SK-N-SH (cell line): Measurements from ENCODE around the gene SGCE. TPM values are rescaled to one million over a fixed set of nuclear protein-coding genes. Genes with fewer than 3 reads are reported as not detected.

Experiments used
- CTCF ChIA-PET: fragments of 300-600, 350-600 bp; formaldehyde crosslinking; extraction: SDS; loops from one replicate; lab custom pipeline; 2021; lab: Yijun Ruan, JAX
- POLR2A ChIA-PET: fragments of 350-600 bp; sonication (Branson Sonifier 250); formaldehyde crosslinking; extraction: SDS; loops from one replicate; lab custom pipeline; 2020; ENCODE audit warnings: antibody characterized with exemption, inconsistent platforms; lab: Yijun Ruan, JAX
- DNase-seq: peaks from one replicate; pipeline ENCODE4 v3.0.0; 2012
- H2AFZ ChIP-seq: fragments of 200-600 bp; sonication (generic); 2 replicates; pipeline ENCODE4 v1.8.1; 2016; ENCODE audit warnings: antibody characterized with exemption, mild to moderate bottlenecking, low read depth
- H3F3A ChIP-seq: fragments of 200-600 bp; sonication (generic); replicated peaks from 2 replicates; pipeline ENCODE3; 2016; ENCODE audit warnings: antibody characterized with exemption, mild to moderate bottlenecking; ENCODE audit not compliant: insufficient read depth
- H3K27ac ChIP-seq, 2 experiments: fragments of 200-500 bp in 1 of 2; fragments of 200-600 bp in 1 of 2; sonication (Bioruptor generic) in 1 of 2; sonication (generic), shearing (Covaris generic) in 1 of 2; 2 replicates each; pipeline versions ENCODE4 v1.5.1 to v1.6.1; 2014 to 2016; ENCODE audit warnings: low read depth in 2 of 2, inconsistent platforms in 1 of 2, low read length in 1 of 2, mild to moderate bottlenecking in 1 of 2, mixed read lengths in 1 of 2
- H3K27me3 ChIP-seq: fragments of 200-600 bp; sonication (generic), shearing (Covaris generic); 2 replicates; pipeline ENCODE4 v1.6.1; 2016; ENCODE audit warnings: mixed run types; ENCODE audit not compliant: insufficient read depth
- H3K36me3 ChIP-seq, 2 experiments: fragments of 200-500 bp in 1 of 2; fragments of 200-600 bp in 1 of 2; sonication (Bioruptor generic) in 1 of 2; sonication (generic) in 1 of 2; replicated peaks in 1 of 2; 2 replicates each; pipeline versions ENCODE3 to v1.5.1; 2014 to 2016; ENCODE audit warnings: low read length in 1 of 2, mild to moderate bottlenecking in 1 of 2; ENCODE audit not compliant: insufficient read depth in 2 of 2, control insufficient read depth in 1 of 2
- H3K4me1 ChIP-seq, 2 experiments: fragments of 200-500 bp in 1 of 2; fragments of 200-600 bp in 1 of 2; sonication (Bioruptor generic) in 1 of 2; sonication (generic), shearing (Covaris generic) in 1 of 2; 2 replicates each; pipeline versions ENCODE4 v1.5.1 to v1.6.1; 2014 to 2016; ENCODE audit warnings: low read depth in 1 of 2, low read length in 1 of 2, mixed run types in 1 of 2; ENCODE audit not compliant: insufficient read depth in 2 of 2, control insufficient read depth in 1 of 2
- H3K4me2 ChIP-seq: fragments of 200-600 bp; sonication (generic), shearing (Covaris generic); 2 replicates; pipeline ENCODE4 v1.6.1; 2017; ENCODE audit warnings: mixed run types
- H3K4me3 ChIP-seq, 2 experiments: fragments of 200-500 bp in 1 of 2; fragments of 200-600 bp in 1 of 2; sonication (Bioruptor generic) in 1 of 2; sonication (generic), shearing (Covaris generic) in 1 of 2; 2 replicates each; pipeline versions ENCODE4 v1.5.1 to v1.8.1; 2014 to 2016; ENCODE audit warnings: low read depth in 2 of 2, inconsistent platforms in 1 of 2, low read length in 1 of 2, mild to moderate bottlenecking in 1 of 2, mixed read lengths in 1 of 2, moderate library complexity in 1 of 2
- H3K79me2 ChIP-seq: fragments of 200-600 bp; sonication (generic); 2 replicates; pipeline ENCODE4 v1.8.1; 2017; ENCODE audit warnings: mild to moderate bottlenecking; ENCODE audit not compliant: insufficient read depth
- H3K9ac ChIP-seq: fragments of 200-600 bp; sonication (generic); 2 replicates; pipeline ENCODE4 v1.6.1; 2017; ENCODE audit warnings: mixed run types
- H3K9me2 ChIP-seq: fragments of 200-600 bp; sonication (generic); 2 replicates; pipeline ENCODE4 v1.6.1; 2017; ENCODE audit warnings: mixed run types
- H3K9me3 ChIP-seq: fragments of 200-600 bp; sonication (generic); 2 replicates; pipeline ENCODE4 v1.6.1; 2017; ENCODE audit warnings: mixed run types, mild to moderate bottlenecking, moderate library complexity
- H4K20me1 ChIP-seq: fragments of 200-600 bp; sonication (generic); 2 replicates; pipeline ENCODE4 v1.6.1; 2017; ENCODE audit warnings: mild to moderate bottlenecking, mixed run types; ENCODE audit not compliant: insufficient read depth
- ELF1 ChIP-seq: IDR thresholded peaks from 2 replicates; pipeline ENCODE4 v1.4.0; 2012
- EZH2phosphoT487 ChIP-seq: fragments of 200-600 bp; sonication (generic); IDR thresholded peaks from 2 replicates; pipeline ENCODE4 v1.6.1; 2017; ENCODE audit warnings: low read depth, mixed run types, mild to moderate bottlenecking, antibody characterized with exemption, moderate library complexity, borderline replicate concordance
- FOXJ3 ChIP-seq: sonication (generic); formaldehyde crosslinking; IDR thresholded peaks from 2 replicates; pipeline ENCODE4 v1.5.1; 2020; ENCODE audit warnings: mild to moderate bottlenecking, missing genetic modification reagents
- FOXM1 ChIP-seq: IDR thresholded peaks from 2 replicates; pipeline ENCODE4 v1.4.0; 2012; ENCODE audit warnings: low read depth, mild to moderate bottlenecking
- GABPA ChIP-seq: IDR thresholded peaks from 2 replicates; pipeline ENCODE4 v1.4.0; 2012; ENCODE audit warnings: low read depth, mild to moderate bottlenecking
- JUND ChIP-seq: IDR thresholded peaks from 2 replicates; pipeline ENCODE4 v1.4.0; 2012
- NFIC ChIP-seq: IDR thresholded peaks from 2 replicates; pipeline ENCODE4 v1.4.0; 2012; ENCODE audit warnings: borderline replicate concordance
- RCOR1 ChIP-seq: fragments of 150-350 bp; IDR thresholded peaks from 2 replicates; pipeline ENCODE4 v1.6.1; 2017; ENCODE audit warnings: antibody characterized with exemption, low read length
- RXRA ChIP-seq: IDR thresholded peaks from 2 replicates; pipeline ENCODE4 v1.4.0; 2012; ENCODE audit warnings: low read depth, mild to moderate bottlenecking, borderline replicate concordance
- TAF1 ChIP-seq: IDR thresholded peaks from 2 replicates; pipeline ENCODE4 v1.6.1; 2012; ENCODE audit warnings: low read depth, mild to moderate bottlenecking, low read length, moderate library complexity, borderline replicate concordance
- TEAD4 ChIP-seq: IDR thresholded peaks from 2 replicates; pipeline ENCODE4 v1.4.0; 2012; ENCODE audit warnings: mild to moderate bottlenecking, borderline replicate concordance; ENCODE audit not compliant: insufficient read depth
- YY1 ChIP-seq: IDR thresholded peaks from 2 replicates; pipeline ENCODE4 v1.4.0; 2012; ENCODE audit warnings: low read depth, mild to moderate bottlenecking
- WGBS: methylation state at CpG from one replicate; pipeline ENCODE4 v1.1.6; 2017; ENCODE audit warnings: low lambda C conversion rate; 5-methylcytosine and 5-hydroxymethylcytosine counted together
- polyA plus RNA-seq, 3 experiments: library from polyadenylated mRNA; depleted of rRNA; stranded (reverse); fragments of >200 nt; gene quantifications; 2 replicates each; pipeline ENCODE4 v1.2.3, GENCODE V29; 2012
- TF ChIP-seq, protein P1 (sequence below): fragments of 200-600 bp; sonication (generic); IDR thresholded peaks from 2 replicates; pipeline ENCODE4 v1.6.1; 2017; ENCODE audit warnings: antibody characterized with exemption, mild to moderate bottlenecking, moderate library complexity
- TF ChIP-seq, protein P2 (sequence below): IDR thresholded peaks from 2 replicates; pipeline ENCODE4 v1.4.0; 2012; ENCODE audit warnings: low read depth
- TF ChIP-seq, protein P3 (sequence below): fragments of 150-350 bp; IDR thresholded peaks from 2 replicates; pipeline ENCODE4 v1.6.1; 2017; ENCODE audit warnings: antibody characterized with exemption, low read length, low read depth, borderline replicate concordance
- TF ChIP-seq, protein P4 (sequence below): IDR thresholded peaks from 2 replicates; pipeline ENCODE4 v1.4.0; 2012; ENCODE audit warnings: low read depth, borderline replicate concordance
- TF ChIP-seq, protein P5 (sequence below): IDR thresholded peaks from 2 replicates; pipeline ENCODE4 v1.6.1; 2012; ENCODE audit warnings: mild to moderate bottlenecking, low read depth, low read length, moderate library complexity

SGCE gene
- polyA plus RNA-seq, 1 of the 3 experiments (the other 2 are of a cell fraction), result 69.5 TPM

DNA sequence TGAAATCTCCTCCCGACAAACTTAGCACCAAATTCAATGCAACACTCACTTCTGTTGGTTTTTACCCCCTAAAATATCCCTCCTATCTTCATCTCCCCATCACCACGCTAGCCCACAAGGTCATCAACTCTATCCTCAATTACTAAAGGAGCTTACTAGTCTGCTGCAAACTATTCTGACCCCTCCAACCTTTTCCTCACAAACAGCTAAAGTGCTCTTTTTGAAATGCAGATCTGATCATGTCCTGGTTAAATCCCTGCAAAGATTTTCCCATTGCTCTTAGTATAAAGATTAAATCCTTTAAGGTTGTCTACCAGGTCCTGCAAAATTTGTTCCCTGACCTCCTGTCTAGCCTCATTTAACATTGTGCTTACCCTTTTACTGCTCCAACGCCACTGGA, 8.6 kb downstream of the SGCE start:
- Histone ChIP-seq H3K4me3 (no peak overlapping the region), H3K27me3 (no peaks in the 10 kb centered on the region), H2AFZ (no peak overlapping the region), H3K9me2 (no peaks in the 10 kb centered on the region), H4K20me1 (peaks cover 14% of the 10 kb centered on the region), H3K36me3 (peaks cover 3% of the 10 kb centered on the region in 2 experiments), H3F3A (peaks cover 9% of the 10 kb centered on the region), H3K9ac (no peak overlapping the region), H3K4me1 (peaks cover 18% of the 10 kb centered on the region in 2 experiments; a peak in 3 of 4 replicates), H3K27ac (no peak overlapping the region), H3K79me2 (peaks cover 84% of the 10 kb centered on the region), H3K9me3 (no peaks in the 10 kb centered on the region), H3K4me2 (no peak overlapping the region)
- ChIA-PET CTCF (interaction anchor here (1.6 to 2.0 kb wide), 3 partner anchors 10 to 198 kb away, joined by 5 read pairs; no protein-coding TSS in a partner anchor), POLR2A (no interaction called here)
- WGBS, result 97% methylated on average over 3 of the region's 3 CpGs
- DNase-seq, result no peak
- no peak for TF ChIP-seq TEAD4
- TF ChIP-seq, protein P1, sequence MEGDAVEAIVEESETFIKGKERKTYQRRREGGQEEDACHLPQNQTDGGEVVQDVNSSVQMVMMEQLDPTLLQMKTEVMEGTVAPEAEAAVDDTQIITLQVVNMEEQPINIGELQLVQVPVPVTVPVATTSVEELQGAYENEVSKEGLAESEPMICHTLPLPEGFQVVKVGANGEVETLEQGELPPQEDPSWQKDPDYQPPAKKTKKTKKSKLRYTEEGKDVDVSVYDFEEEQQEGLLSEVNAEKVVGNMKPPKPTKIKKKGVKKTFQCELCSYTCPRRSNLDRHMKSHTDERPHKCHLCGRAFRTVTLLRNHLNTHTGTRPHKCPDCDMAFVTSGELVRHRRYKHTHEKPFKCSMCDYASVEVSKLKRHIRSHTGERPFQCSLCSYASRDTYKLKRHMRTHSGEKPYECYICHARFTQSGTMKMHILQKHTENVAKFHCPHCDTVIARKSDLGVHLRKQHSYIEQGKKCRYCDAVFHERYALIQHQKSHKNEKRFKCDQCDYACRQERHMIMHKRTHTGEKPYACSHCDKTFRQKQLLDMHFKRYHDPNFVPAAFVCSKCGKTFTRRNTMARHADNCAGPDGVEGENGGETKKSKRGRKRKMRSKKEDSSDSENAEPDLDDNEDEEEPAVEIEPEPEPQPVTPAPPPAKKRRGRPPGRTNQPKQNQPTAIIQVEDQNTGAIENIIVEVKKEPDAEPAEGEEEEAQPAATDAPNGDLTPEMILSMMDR, result no peak
- TF ChIP-seq, protein P2, sequence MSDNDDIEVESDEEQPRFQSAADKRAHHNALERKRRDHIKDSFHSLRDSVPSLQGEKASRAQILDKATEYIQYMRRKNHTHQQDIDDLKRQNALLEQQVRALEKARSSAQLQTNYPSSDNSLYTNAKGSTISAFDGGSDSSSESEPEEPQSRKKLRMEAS, result no peak
- TF ChIP-seq EZH2phosphoT487, result no peak
- no peak for TF ChIP-seq ELF1
- TF ChIP-seq YY1, result no peak
- no peak for TF ChIP-seq TAF1
- TF ChIP-seq, protein P3, sequence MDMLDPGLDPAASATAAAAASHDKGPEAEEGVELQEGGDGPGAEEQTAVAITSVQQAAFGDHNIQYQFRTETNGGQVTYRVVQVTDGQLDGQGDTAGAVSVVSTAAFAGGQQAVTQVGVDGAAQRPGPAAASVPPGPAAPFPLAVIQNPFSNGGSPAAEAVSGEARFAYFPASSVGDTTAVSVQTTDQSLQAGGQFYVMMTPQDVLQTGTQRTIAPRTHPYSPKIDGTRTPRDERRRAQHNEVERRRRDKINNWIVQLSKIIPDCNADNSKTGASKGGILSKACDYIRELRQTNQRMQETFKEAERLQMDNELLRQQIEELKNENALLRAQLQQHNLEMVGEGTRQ, result no peak
- TF ChIP-seq RXRA, result no peak
- TF ChIP-seq, protein P4, sequence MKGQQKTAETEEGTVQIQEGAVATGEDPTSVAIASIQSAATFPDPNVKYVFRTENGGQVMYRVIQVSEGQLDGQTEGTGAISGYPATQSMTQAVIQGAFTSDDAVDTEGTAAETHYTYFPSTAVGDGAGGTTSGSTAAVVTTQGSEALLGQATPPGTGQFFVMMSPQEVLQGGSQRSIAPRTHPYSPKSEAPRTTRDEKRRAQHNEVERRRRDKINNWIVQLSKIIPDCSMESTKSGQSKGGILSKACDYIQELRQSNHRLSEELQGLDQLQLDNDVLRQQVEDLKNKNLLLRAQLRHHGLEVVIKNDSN, result no peak
- TF ChIP-seq FOXM1, result no peak
- no peak for TF ChIP-seq GABPA
- TF ChIP-seq, protein P5, sequence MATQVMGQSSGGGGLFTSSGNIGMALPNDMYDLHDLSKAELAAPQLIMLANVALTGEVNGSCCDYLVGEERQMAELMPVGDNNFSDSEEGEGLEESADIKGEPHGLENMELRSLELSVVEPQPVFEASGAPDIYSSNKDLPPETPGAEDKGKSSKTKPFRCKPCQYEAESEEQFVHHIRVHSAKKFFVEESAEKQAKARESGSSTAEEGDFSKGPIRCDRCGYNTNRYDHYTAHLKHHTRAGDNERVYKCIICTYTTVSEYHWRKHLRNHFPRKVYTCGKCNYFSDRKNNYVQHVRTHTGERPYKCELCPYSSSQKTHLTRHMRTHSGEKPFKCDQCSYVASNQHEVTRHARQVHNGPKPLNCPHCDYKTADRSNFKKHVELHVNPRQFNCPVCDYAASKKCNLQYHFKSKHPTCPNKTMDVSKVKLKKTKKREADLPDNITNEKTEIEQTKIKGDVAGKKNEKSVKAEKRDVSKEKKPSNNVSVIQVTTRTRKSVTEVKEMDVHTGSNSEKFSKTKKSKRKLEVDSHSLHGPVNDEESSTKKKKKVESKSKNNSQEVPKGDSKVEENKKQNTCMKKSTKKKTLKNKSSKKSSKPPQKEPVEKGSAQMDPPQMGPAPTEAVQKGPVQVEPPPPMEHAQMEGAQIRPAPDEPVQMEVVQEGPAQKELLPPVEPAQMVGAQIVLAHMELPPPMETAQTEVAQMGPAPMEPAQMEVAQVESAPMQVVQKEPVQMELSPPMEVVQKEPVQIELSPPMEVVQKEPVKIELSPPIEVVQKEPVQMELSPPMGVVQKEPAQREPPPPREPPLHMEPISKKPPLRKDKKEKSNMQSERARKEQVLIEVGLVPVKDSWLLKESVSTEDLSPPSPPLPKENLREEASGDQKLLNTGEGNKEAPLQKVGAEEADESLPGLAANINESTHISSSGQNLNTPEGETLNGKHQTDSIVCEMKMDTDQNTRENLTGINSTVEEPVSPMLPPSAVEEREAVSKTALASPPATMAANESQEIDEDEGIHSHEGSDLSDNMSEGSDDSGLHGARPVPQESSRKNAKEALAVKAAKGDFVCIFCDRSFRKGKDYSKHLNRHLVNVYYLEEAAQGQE, result no peak
- no peak for TF ChIP-seq FOXJ3 (CRISPR knock-in tag)
- no peak for TF ChIP-seq RCOR1
- no peak for TF ChIP-seq NFIC
- TF ChIP-seq JUND, result no peak
